Ovary (tissue), 3 donors: ENCODE measurements around the gene MAP2K4.

Experiments
- POLR2A ChIP-seq: fragments of 450-650 bp; IDR thresholded peaks from one replicate; pipeline ENCODE4 v1.6.1; 2017; ENCODE audit warnings: antibody characterized with exemption, mild to moderate bottlenecking, moderate library complexity
- TF ChIP-seq, protein P1 (sequence below), 3 donors: fragments of 450-650 bp in 2 of 3; fragments of 200-600 bp in 1 of 3; IDR thresholded peaks; one replicate each; pipeline versions ENCODE4 v1.5.1 to v1.8.0; 2016 to 2022; ENCODE audit warnings: antibody characterized with exemption in 3 of 3, mild to moderate bottlenecking in 1 of 3
- donor health status: DM: no; HTN: no; CAD: no.

DNA sequence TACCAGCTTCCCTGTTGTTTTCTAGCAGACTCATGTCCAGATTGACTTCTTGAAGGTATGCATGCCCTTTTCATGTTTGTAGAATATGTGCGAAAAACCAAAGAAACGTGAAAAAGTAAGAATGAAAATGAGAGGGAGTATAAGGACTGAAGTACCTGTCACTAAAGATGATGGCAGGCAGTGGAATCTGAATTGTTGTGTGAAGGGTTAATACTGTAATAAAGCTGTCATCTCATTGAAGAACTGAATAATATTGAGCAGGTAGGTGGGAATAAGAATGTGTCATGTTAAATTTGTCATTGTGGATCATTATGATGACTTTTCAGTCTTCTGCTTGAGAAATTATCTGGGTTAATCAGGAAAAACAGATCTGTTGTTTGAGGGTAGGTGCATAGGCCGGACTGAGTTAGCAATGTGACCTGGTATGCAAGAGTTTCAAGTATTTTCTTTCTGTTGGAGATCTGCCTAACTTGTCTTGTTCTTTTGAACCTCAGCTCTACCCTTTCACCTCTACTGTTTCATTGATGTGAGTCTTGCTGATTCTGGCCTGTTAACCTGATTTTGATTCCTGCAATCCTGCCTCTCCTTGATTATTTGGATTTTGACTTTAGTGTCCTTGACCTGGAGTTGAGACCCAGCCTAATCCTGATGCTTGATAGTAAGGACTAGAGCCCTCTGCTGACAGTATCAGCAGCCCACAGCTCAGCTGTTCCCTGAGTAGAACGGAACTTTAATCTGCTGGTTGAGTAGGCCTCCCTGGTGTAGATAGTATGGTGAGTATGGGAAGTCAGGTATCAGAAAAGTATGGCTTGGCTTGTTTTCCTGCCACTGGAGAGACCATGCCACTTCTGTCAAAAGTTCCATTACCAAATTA is 64.6 kb downstream of the MAP2K4 start:
- TF ChIP-seq, protein P1, sequence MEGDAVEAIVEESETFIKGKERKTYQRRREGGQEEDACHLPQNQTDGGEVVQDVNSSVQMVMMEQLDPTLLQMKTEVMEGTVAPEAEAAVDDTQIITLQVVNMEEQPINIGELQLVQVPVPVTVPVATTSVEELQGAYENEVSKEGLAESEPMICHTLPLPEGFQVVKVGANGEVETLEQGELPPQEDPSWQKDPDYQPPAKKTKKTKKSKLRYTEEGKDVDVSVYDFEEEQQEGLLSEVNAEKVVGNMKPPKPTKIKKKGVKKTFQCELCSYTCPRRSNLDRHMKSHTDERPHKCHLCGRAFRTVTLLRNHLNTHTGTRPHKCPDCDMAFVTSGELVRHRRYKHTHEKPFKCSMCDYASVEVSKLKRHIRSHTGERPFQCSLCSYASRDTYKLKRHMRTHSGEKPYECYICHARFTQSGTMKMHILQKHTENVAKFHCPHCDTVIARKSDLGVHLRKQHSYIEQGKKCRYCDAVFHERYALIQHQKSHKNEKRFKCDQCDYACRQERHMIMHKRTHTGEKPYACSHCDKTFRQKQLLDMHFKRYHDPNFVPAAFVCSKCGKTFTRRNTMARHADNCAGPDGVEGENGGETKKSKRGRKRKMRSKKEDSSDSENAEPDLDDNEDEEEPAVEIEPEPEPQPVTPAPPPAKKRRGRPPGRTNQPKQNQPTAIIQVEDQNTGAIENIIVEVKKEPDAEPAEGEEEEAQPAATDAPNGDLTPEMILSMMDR (IDR thresholded peaks at IDR 0.05), result no peak
- TF ChIP-seq POLR2A, result no peak
